ENCODE measurements around the gene RBM26.

The RBM26 gene

DNA sequence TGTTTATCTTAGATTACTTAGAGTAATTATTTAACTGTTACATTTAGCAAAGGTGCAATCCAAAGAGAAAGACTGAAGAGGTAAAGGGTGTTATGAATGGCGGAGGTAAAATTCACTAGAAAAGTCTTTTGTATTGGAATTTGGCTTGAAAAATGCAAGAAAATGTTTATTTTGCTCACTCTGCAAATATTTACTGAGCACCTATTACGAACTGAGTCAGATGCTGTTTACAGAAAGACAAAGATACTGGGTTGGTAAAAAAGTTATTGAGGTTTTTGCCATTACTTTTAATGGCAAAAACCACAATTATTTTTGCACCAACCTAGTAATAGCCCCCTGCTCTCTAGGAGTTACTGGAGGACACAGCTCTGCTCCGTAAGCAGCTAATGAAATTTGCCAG lies 135.2 kb downstream of the RBM26 start:
- no peak for DNase-seq

All from NCI-H2029 treated with DMSO at 0.1 percent for 48 hours (cell line).